Osteocyte (in vitro differentiated cells): ENCODE measurements around the gene OR8K3. TPM values are rescaled to one million over a fixed set of nuclear protein-coding genes. Genes with fewer than 3 reads are reported as not detected.

ENCODE experiments used
- DNase-seq: peaks from one replicate; pipeline ENCODE4 v3.0.0; 2021; ENCODE audit warnings: mixed read lengths; ENCODE audit not compliant: unreplicated experiment; ENCODE audit errors: extremely low spot score
- H3K27ac Mint-ChIP-seq: one replicate; pipeline ENCODE4 v1.8.0; 2021; ENCODE audit warnings: mild to moderate bottlenecking, mixed read lengths; ENCODE audit not compliant: unreplicated experiment
- H3K27me3 Mint-ChIP-seq: one replicate; pipeline ENCODE4 v1.8.0; 2021; ENCODE audit warnings: mixed read lengths; ENCODE audit not compliant: unreplicated experiment
- H3K36me3 Mint-ChIP-seq: one replicate; pipeline ENCODE4 v1.8.0; 2021; ENCODE audit warnings: mixed read lengths; ENCODE audit not compliant: unreplicated experiment
- H3K4me1 Mint-ChIP-seq: one replicate; pipeline ENCODE4 v1.8.0; 2021; ENCODE audit warnings: mixed read lengths; ENCODE audit not compliant: unreplicated experiment
- H3K4me3 Mint-ChIP-seq: one replicate; pipeline ENCODE4 v1.8.0; 2021; ENCODE audit warnings: mild to moderate bottlenecking, moderate library complexity, mixed read lengths; ENCODE audit not compliant: unreplicated experiment
- H3K9me3 Mint-ChIP-seq: one replicate; pipeline ENCODE4 v1.8.0; 2021; ENCODE audit warnings: mixed read lengths; ENCODE audit not compliant: unreplicated experiment
- CTCF ChIP-seq: fragments of 200-600 bp; sonication (generic); IDR thresholded peaks from 2 replicates; pipeline ENCODE4 v1.5.0; 2021; ENCODE audit warnings: antibody characterized with exemption, mild to moderate bottlenecking, moderate library complexity
- long read RNA-seq: library from polyadenylated mRNA; unstranded; transcript quantifications from one replicate; pipeline ENCODE4 v2.0.0, GENCODE V29; 2021
- total RNA-seq: library from RNA; stranded (reverse); gene quantifications from 2 replicates; pipeline ENCODE4 v1.2.1, GENCODE V29; 2021

OR8K3 gene
- total RNA-seq = not detected in 2 replicates
- long read RNA-seq = 0 reads

- Mint-ChIP-seq H3K27ac (no peak within 1 kb of the TSS), H3K36me3 (no peaks in the 10 kb centered on the region), H3K4me1 (no peaks in the 10 kb centered on the region), H3K27me3 (no peaks in the 10 kb centered on the region), H3K4me3 (no peak within 1 kb of the TSS), H3K9me3 (peaks cover 11% of the 10 kb centered on the region)
- no peak for TF ChIP-seq CTCF
- DNase-seq = no peak
These were observed at the start of gene OR8K3 for GRCh38 chr11:56314844-56315243. TSS of gene OR8K3 (plus strand) at chr11:56315144. CDS start at chr11:56318307, 3,163 bp downstream.

GRCh38 chr11:56271092-56271491 is 43.9 kb upstream of the OR8K3 start:
- peaks cover 27% of the 10 kb centered on the region for H3K9me3 Mint-ChIP-seq
- H3K4me1 Mint-ChIP-seq = no peaks in the 10 kb centered on the region
- no peak overlapping the region for H3K4me3 Mint-ChIP-seq
- DNase-seq = no peak
- no peak for TF ChIP-seq CTCF
- H3K27me3 Mint-ChIP-seq = no peaks in the 10 kb centered on the region
- no peak overlapping the region for H3K27ac Mint-ChIP-seq
- peaks cover 3% of the 10 kb centered on the region for H3K36me3 Mint-ChIP-seq

GRCh38 chr11:56273854-56274253 is 41.1 kb upstream of the OR8K3 start, which contains the start of gene OR5T1:
TSS of gene OR5T1 (plus strand) at chr11:56274154. CDS start at chr11:56275639, 1,485 bp downstream.
- Mint-ChIP-seq H3K9me3 (peaks cover 32% of the 10 kb centered on the region), H3K36me3 (no peaks in the 10 kb centered on the region), H3K4me3 (no peak within 1 kb of the TSS), H3K27me3 (no peaks in the 10 kb centered on the region), H3K27ac (no peak within 1 kb of the TSS), H3K4me1 (no peaks in the 10 kb centered on the region)
- TF ChIP-seq CTCF = no peak
- no peak for DNase-seq

- Mint-ChIP-seq H3K27me3 (no peaks in the 10 kb centered on the region), H3K4me3 (no peak within 1 kb of the TSS), H3K9me3 (no peaks in the 10 kb centered on the region), H3K36me3 (no peaks in the 10 kb centered on the region), H3K4me1 (no peaks in the 10 kb centered on the region), H3K27ac (no peak within 1 kb of the TSS)
- DNase-seq = no peak
- TF ChIP-seq CTCF = no peak
These were observed 22.8 kb upstream of the OR8K3 start, which contains the start of gene OR8H1 for GRCh38 chr11:56292154-56292553. TSS of gene OR8H1 (minus strand) at chr11:56292254. CDS start at chr11:56291062, 1,192 bp downstream.

- H3K4me1 Mint-ChIP-seq = no peaks in the 10 kb centered on the region
- H3K36me3 Mint-ChIP-seq = no peaks in the 10 kb centered on the region
- TF ChIP-seq CTCF = no peak
- H3K9me3 Mint-ChIP-seq = no peaks in the 10 kb centered on the region
- H3K27me3 Mint-ChIP-seq = no peaks in the 10 kb centered on the region
- DNase-seq = no peak
- H3K27ac Mint-ChIP-seq = no peak overlapping the region
- H3K4me3 Mint-ChIP-seq = no peak overlapping the region
These were observed 18.0 kb upstream of the OR8K3 start for GRCh38 chr11:56296898-56297297.
